Thyroid gland (tissue), 4 donors: ENCODE data around the gene NCAPH2.
A peak's percentile ranks its signal among the peaks of the same experiment; 100 is the strongest.

ENCODE experiments used
- CTCF ChIP-seq, 6 experiments: fragments of 200-600 bp in 3 of 6; fragments of 450-650 bp in 3 of 6; sonication (generic) in 3 of 6; IDR thresholded peaks; one replicate each; pipeline ENCODE4 v1.5.1; 2016 to 2019; ENCODE audit warnings: antibody characterized with exemption in 6 of 6, mild to moderate bottlenecking in 2 of 6, inconsistent platforms in 1 of 6, moderate library complexity in 1 of 6
- POLR2A ChIP-seq, 2 donors: fragments of 450-650 bp; IDR thresholded peaks; one replicate each; pipeline ENCODE4 v1.6.1; 2017; ENCODE audit warnings: antibody characterized with exemption in 2 of 2, mild to moderate bottlenecking in 2 of 2, moderate library complexity in 1 of 2

- TF ChIP-seq POLR2A (IDR thresholded peaks at IDR 0.05) (peak in 1 of 2 donors; percentile 37), CTCF (IDR thresholded peaks at IDR 0.05) (no peak)
These were observed 21.3 kb upstream of the NCAPH2 start, which contains the start of gene MIOX for GRCh38 chr22:50486561-50487289.
